Measurements from ENCODE around the gene WDR64.
A peak's percentile ranks its signal among the peaks of the same experiment; 100 is the strongest.
"Not testable (repeated sequence)": the region's sequence is repeated elsewhere in the genome, so short reads cannot be mapped to it uniquely, and the experiment has no call there.

The WDR64 gene

GRCh38 chr1:241800640-241801039 lies 148.6 kb downstream of the WDR64 start:
- DNase-seq (ENCODE audit: low spot score) = no peak

GRCh38 chr1:241802863-241803262 lies 150.8 kb downstream of the WDR64 start:
- DNase-seq (ENCODE audit: low spot score) = no peak

- not testable (repeated sequence) for DNase-seq (ENCODE audit: low spot score)
Observed at GRCh38 chr1:241804706-241805105, 152.6 kb downstream of the WDR64 start.

- no peak for DNase-seq (ENCODE audit: low spot score)
Observed at GRCh38 chr1:241808265-241808664, 156.2 kb downstream of the WDR64 start.

GRCh38 chr1:241810769-241811405 lies 158.8 kb downstream of the WDR64 start:
- DNase-seq (ENCODE audit: low spot score) = no peak

GRCh38 chr1:241813768-241814320 lies 161.8 kb downstream of the WDR64 start:
- DNase-seq (ENCODE audit: low spot score) = no peak

- no peak for DNase-seq (ENCODE audit: low spot score)
Observed at GRCh38 chr1:241816008-241816407, 163.9 kb downstream of the WDR64 start.

- DNase-seq (ENCODE audit: low spot score) = peak; percentile 18
Observed at GRCh38 chr1:241817331-241817792, 165.3 kb downstream of the WDR64 start.

GRCh38 chr1:241817956-241818612 lies 166.0 kb downstream of the WDR64 start:
- DNase-seq (ENCODE audit: low spot score) = no peak

GRCh38 chr1:241819340-241819866 lies 167.3 kb downstream of the WDR64 start:
- DNase-seq (ENCODE audit: low spot score) = no peak

GRCh38 chr1:241821363-241821762 lies 169.3 kb downstream of the WDR64 start:
- DNase-seq (ENCODE audit: low spot score) = peak; percentile 24

- DNase-seq (ENCODE audit: low spot score) = no peak
Observed at GRCh38 chr1:241822846-241823245, 170.8 kb downstream of the WDR64 start.

GRCh38 chr1:241823925-241824324 lies 171.8 kb downstream of the WDR64 start:
- DNase-seq (ENCODE audit: low spot score) = no peak

GRCh38 chr1:241825581-241825980 lies 173.5 kb downstream of the WDR64 start:
- DNase-seq (ENCODE audit: low spot score) = no peak

- not testable (repeated sequence) for DNase-seq (ENCODE audit: low spot score)
Observed at GRCh38 chr1:241826613-241827012, 174.5 kb downstream of the WDR64 start.

GRCh38 chr1:241827264-241827663 lies 175.2 kb downstream of the WDR64 start:
- DNase-seq (ENCODE audit: low spot score) = no peak

GRCh38 chr1:241828463-241829021 lies 176.5 kb downstream of the WDR64 start:
- DNase-seq (ENCODE audit: low spot score) = peak; percentile 37

GRCh38 chr1:241829468-241829867 lies 177.4 kb downstream of the WDR64 start:
- DNase-seq (ENCODE audit: low spot score) = no peak

GRCh38 chr1:241834733-241835377 lies 182.8 kb downstream of the WDR64 start:
- DNase-seq (ENCODE audit: low spot score) = peak; percentile 49

GRCh38 chr1:241836941-241837340 lies 184.9 kb downstream of the WDR64 start:
- DNase-seq (ENCODE audit: low spot score) = no peak

- no peak for DNase-seq (ENCODE audit: low spot score)
Observed at GRCh38 chr1:241837416-241837815, 185.3 kb downstream of the WDR64 start.

- DNase-seq (ENCODE audit: low spot score) = peak; percentile 29
Observed at GRCh38 chr1:241837901-241838300, 185.8 kb downstream of the WDR64 start.
